HCT116 (cell line): ENCODE data around the gene CADPS. TPM values are rescaled to one million over a fixed set of nuclear protein-coding genes. Genes with fewer than 3 reads are reported as not detected.

Experiments used
- ATAC-seq: fragments of 200-7000 bp; cut with Tn5 transposase; 2 replicates; pipeline ENCODE4 v1.9.1; 2020; ENCODE audit warnings: mild to moderate bottlenecking, moderate library complexity
- BruUV-seq: library from RNA; stranded (reverse); fragments of 400-500 nt; replicated peaks from 2 replicates; lab custom pipeline; 2021; lab: Mats Ljungman, UMichigan
- CTCF ChIA-PET: fragments of 300-600 bp; sonication (Branson Sonifier 250); formaldehyde crosslinking; loops from one replicate; lab custom pipeline; 2021; ENCODE audit warnings: antibody characterized with exemption; lab: Charles Lee
- POLR2A ChIA-PET: fragments of 300-600, 350-600 bp; sonication (Branson Sonifier 250); formaldehyde crosslinking; loops from one replicate; lab custom pipeline; 2021; ENCODE audit warnings: antibody characterized with exemption; lab: Charles Lee
- RAD21 ChIA-PET, 2 experiments: fragments of 300-600 bp; sonication (Branson Sonifier 250); formaldehyde crosslinking; loops; one replicate each; lab custom pipeline; 2023; ENCODE audit warnings: low total read pairs in 2 of 2; ENCODE audit not compliant: uncharacterized antibody in 2 of 2, unreplicated experiment in 2 of 2, low non-redundant PET in 1 of 2; lab: Charles Lee
- DNase-seq: peaks from one replicate; pipeline ENCODE4 v3.0.0-alpha.2; 2010; ENCODE audit warnings: low read depth, low spot score
- H2AFZ ChIP-seq: fragments of 200-600 bp; shearing (Covaris generic), sonication (generic); 2 replicates; pipeline ENCODE4 v1.6.1; 2017; ENCODE audit warnings: low read depth, mixed run types, mixed read lengths, antibody characterized with exemption, low read length; ENCODE audit not compliant: poor library complexity, severe bottlenecking
- H3K27ac ChIP-seq: 2 replicates; pipeline ENCODE4 v1.5.1; 2012; ENCODE audit warnings: low read depth, low read length
- H3K27me3 ChIP-seq: fragments of 200-600 bp; sonication (generic); 2 replicates; pipeline ENCODE4 v1.6.1; 2016; ENCODE audit warnings: mixed run types, low read length, mixed read lengths; ENCODE audit not compliant: insufficient read depth
- H3K36me3 ChIP-seq, 2 experiments: fragments of 200-500 bp in 1 of 2; fragments of 200-600 bp in 1 of 2; sonication (Bioruptor generic) in 1 of 2; sonication (generic) in 1 of 2; 2 replicates each; pipeline versions ENCODE4 v1.5.1 to v1.6.1; 2014 to 2016; ENCODE audit warnings: low read length in 2 of 2, inconsistent platforms in 1 of 2, mixed read lengths in 1 of 2, mixed run types in 1 of 2; ENCODE audit not compliant: insufficient read depth in 2 of 2, control insufficient read depth in 1 of 2
- H3K4me1 ChIP-seq, 2 experiments: fragments of 200-600 bp in 1 of 2; sonication (generic) in 1 of 2; 2 replicates each; pipeline versions ENCODE4 v1.5.1 to v1.6.1; 2012 to 2017; ENCODE audit warnings: low read length in 2 of 2, inconsistent platforms in 1 of 2, mild to moderate bottlenecking in 1 of 2, mixed read lengths in 1 of 2, mixed run types in 1 of 2, moderate library complexity in 1 of 2; ENCODE audit not compliant: insufficient read depth in 2 of 2, control insufficient read depth in 1 of 2
- H3K4me2 ChIP-seq: fragments of 200-600 bp; sonication (generic); 2 replicates; pipeline ENCODE4 v1.6.1; 2017; ENCODE audit warnings: mixed run types, low read length, mixed read lengths
- H3K4me3 ChIP-seq, 2 experiments: fragments of 200-600 bp in 1 of 2; sonication (generic) in 1 of 2; replicated peaks in 1 of 2; 2 replicates each; pipeline ENCODE4 v1.5.1; 2011 to 2016; ENCODE audit warnings: low read length in 2 of 2, control low read depth in 1 of 2, low read depth in 1 of 2, mild to moderate bottlenecking in 1 of 2, mixed read lengths in 1 of 2, mixed run types in 1 of 2
- H3K79me2 ChIP-seq: fragments of 200-600 bp; sonication (generic); 2 replicates; pipeline ENCODE4 v1.6.1; 2017; ENCODE audit warnings: mild to moderate bottlenecking, mixed run types, low read length, moderate library complexity, mixed read lengths; ENCODE audit not compliant: insufficient read depth
- H3K9ac ChIP-seq: fragments of 200-600 bp; sonication (generic); 2 replicates; pipeline ENCODE4 v1.6.1; 2016; ENCODE audit warnings: low read length, mixed read lengths
- H3K9me2 ChIP-seq: fragments of 200-600 bp; sonication (generic), shearing (Covaris generic); 2 replicates; pipeline ENCODE4 v1.6.1; 2017; ENCODE audit warnings: mixed run types, mild to moderate bottlenecking, moderate library complexity; ENCODE audit not compliant: insufficient read depth
- H3K9me3 ChIP-seq, 2 experiments: fragments of 200-500 bp in 1 of 2; fragments of 200-600 bp in 1 of 2; sonication (Bioruptor generic) in 1 of 2; sonication (generic) in 1 of 2; 2 replicates each; pipeline ENCODE4 v1.6.1; 2014 to 2017; ENCODE audit warnings: low read length in 2 of 2, mixed read lengths in 2 of 2, inconsistent platforms in 1 of 2, low read depth in 1 of 2, mild to moderate bottlenecking in 1 of 2, mixed run types in 1 of 2, moderate library complexity in 1 of 2; ENCODE audit not compliant: control insufficient read depth in 1 of 2, insufficient read depth in 1 of 2
- H4K20me1 ChIP-seq: fragments of 200-600 bp; sonication (generic), shearing (Covaris generic); 2 replicates; pipeline ENCODE4 v1.6.1; 2017; ENCODE audit warnings: mixed run types, mild to moderate bottlenecking, moderate library complexity; ENCODE audit not compliant: insufficient read depth
- CBX3 ChIP-seq: IDR thresholded peaks from 2 replicates; pipeline ENCODE4 v1.6.1; 2012; ENCODE audit warnings: low read depth
- CEBPB ChIP-seq: IDR thresholded peaks from 2 replicates; pipeline ENCODE4 v1.6.1; 2012; ENCODE audit warnings: low read depth
- EGR1 ChIP-seq: IDR thresholded peaks from 2 replicates; pipeline ENCODE4 v1.6.1; 2012; ENCODE audit warnings: low read depth
- ELF1 ChIP-seq: IDR thresholded peaks from 2 replicates; pipeline ENCODE4 v1.6.1; 2012; ENCODE audit warnings: low read depth, borderline replicate concordance
- EZH2 ChIP-seq: fragments of 200-600 bp; sonication (generic); IDR thresholded peaks from 2 replicates; pipeline ENCODE4 v1.6.1; 2017; ENCODE audit warnings: antibody characterized with exemption, mixed run types
- FOSL1 ChIP-seq: IDR thresholded peaks from 2 replicates; pipeline ENCODE4 v1.6.1; 2012; ENCODE audit warnings: low read depth
- POLR2A ChIP-seq: IDR thresholded peaks from 2 replicates; pipeline ENCODE4 v1.7.0; 2011; ENCODE audit warnings: borderline replicate concordance; ENCODE audit not compliant: insufficient read depth, insufficient read length; ENCODE audit errors: extremely low read depth
- RAD21 ChIP-seq: IDR thresholded peaks from 2 replicates; pipeline ENCODE4 v1.6.1; 2012; ENCODE audit warnings: low read depth, mild to moderate bottlenecking
- SIN3A ChIP-seq: IDR thresholded peaks from 2 replicates; pipeline ENCODE4 v1.6.1; 2012; ENCODE audit warnings: low read depth
- SRF ChIP-seq: IDR thresholded peaks from 2 replicates; pipeline ENCODE4 v1.6.1; 2012; ENCODE audit warnings: low read depth
- TCF7L2 ChIP-seq: IDR thresholded peaks from 2 replicates; pipeline ENCODE4 v1.7.0; 2011; ENCODE audit warnings: borderline replicate concordance, inconsistent platforms; ENCODE audit not compliant: insufficient read depth, insufficient read length; ENCODE audit errors: extremely low read depth
- YY1 ChIP-seq: IDR thresholded peaks from 2 replicates; pipeline ENCODE4 v1.6.1; 2011; ENCODE audit warnings: low read length, low read depth, moderate library complexity, mild to moderate bottlenecking; ENCODE audit not compliant: insufficient replicate concordance; ENCODE audit errors: extremely low read depth
- ZNF274 ChIP-seq: fragments of 200-500 bp; sonication (Bioruptor generic); IDR thresholded peaks from 2 replicates; pipeline ENCODE4 v1.6.1; 2014; ENCODE audit warnings: mild to moderate bottlenecking, low read depth, low read length, inconsistent platforms
- intact Hi-C: fragments of 100-400 bp; cut with micrococcal nuclease; formaldehyde crosslinking; loops from 2 replicates; pipeline ENCODE4 v1.10.0; 2022
- total RNA-seq: library from RNA; stranded (reverse); gene quantifications from one replicate; pipeline ENCODE4 v1.2.1, GENCODE V29; 2021; ENCODE audit not compliant: unreplicated experiment
- TF ChIP-seq, protein P1 (sequence below): IDR thresholded peaks from 2 replicates; pipeline ENCODE4 v1.6.1; 2012
- TF ChIP-seq, protein P2 (sequence below): IDR thresholded peaks from 2 replicates; pipeline ENCODE4 v1.6.1; 2012; ENCODE audit warnings: low read depth
- TF ChIP-seq, protein P3 (sequence below), 3 experiments: fragments of 200-600 bp in 1 of 3; sonication (generic) in 1 of 3; IDR thresholded peaks in 2 of 3; conservative IDR thresholded peaks in 1 of 3; 2 replicates each; pipeline ENCODE4 v1.5.1; 2012 to 2017; ENCODE audit warnings: low read depth in 2 of 3, low read length in 2 of 3, antibody characterized with exemption in 1 of 3, borderline replicate concordance in 1 of 3, control low read depth in 1 of 3, mild to moderate bottlenecking in 1 of 3, mixed read lengths in 1 of 3, mixed run types in 1 of 3, moderate library complexity in 1 of 3; ENCODE audit not compliant: insufficient read depth in 1 of 3

Gene CADPS
- total RNA-seq, 1 experiment from 2014 or later: not detected

DNA sequence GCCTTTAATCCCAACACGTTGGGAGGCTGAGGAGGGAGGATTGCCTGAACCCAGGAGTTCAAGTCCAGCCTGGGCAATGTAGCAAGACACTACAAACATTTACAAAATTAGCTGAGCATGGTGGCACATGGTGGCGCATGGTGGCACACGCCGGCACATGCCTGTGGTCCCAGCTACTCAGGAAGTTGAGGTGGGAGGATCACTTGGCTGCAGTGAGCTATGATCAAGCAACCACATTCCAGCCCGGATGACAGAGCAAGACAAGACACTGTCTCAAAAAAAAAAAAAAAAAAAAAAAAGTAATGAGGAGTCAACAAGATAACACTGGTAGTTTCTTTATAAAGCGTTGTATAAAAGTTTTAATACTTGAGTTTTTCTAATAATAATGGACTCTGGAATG, 511.9 kb downstream of the CADPS start:
- H3K4me1 ChIP-seq: no peaks in the 10 kb centered on the region
- TF ChIP-seq RAD21 (no peak), CEBPB (no peak), ZNF274 (no peak), POLR2A (no peak), ELF1 (no peak), EGR1 (no peak), CBX3 (no peak), EZH2 (no peak), SIN3A (no peak), SRF (no peak), FOSL1 (no peak), YY1 (no peak), TCF7L2 (no peak)
- TF ChIP-seq, protein P1, sequence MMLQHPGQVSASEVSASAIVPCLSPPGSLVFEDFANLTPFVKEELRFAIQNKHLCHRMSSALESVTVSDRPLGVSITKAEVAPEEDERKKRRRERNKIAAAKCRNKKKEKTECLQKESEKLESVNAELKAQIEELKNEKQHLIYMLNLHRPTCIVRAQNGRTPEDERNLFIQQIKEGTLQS: no peak
- TF ChIP-seq, protein P2, sequence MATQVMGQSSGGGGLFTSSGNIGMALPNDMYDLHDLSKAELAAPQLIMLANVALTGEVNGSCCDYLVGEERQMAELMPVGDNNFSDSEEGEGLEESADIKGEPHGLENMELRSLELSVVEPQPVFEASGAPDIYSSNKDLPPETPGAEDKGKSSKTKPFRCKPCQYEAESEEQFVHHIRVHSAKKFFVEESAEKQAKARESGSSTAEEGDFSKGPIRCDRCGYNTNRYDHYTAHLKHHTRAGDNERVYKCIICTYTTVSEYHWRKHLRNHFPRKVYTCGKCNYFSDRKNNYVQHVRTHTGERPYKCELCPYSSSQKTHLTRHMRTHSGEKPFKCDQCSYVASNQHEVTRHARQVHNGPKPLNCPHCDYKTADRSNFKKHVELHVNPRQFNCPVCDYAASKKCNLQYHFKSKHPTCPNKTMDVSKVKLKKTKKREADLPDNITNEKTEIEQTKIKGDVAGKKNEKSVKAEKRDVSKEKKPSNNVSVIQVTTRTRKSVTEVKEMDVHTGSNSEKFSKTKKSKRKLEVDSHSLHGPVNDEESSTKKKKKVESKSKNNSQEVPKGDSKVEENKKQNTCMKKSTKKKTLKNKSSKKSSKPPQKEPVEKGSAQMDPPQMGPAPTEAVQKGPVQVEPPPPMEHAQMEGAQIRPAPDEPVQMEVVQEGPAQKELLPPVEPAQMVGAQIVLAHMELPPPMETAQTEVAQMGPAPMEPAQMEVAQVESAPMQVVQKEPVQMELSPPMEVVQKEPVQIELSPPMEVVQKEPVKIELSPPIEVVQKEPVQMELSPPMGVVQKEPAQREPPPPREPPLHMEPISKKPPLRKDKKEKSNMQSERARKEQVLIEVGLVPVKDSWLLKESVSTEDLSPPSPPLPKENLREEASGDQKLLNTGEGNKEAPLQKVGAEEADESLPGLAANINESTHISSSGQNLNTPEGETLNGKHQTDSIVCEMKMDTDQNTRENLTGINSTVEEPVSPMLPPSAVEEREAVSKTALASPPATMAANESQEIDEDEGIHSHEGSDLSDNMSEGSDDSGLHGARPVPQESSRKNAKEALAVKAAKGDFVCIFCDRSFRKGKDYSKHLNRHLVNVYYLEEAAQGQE: no peak
- TF ChIP-seq, protein P3, sequence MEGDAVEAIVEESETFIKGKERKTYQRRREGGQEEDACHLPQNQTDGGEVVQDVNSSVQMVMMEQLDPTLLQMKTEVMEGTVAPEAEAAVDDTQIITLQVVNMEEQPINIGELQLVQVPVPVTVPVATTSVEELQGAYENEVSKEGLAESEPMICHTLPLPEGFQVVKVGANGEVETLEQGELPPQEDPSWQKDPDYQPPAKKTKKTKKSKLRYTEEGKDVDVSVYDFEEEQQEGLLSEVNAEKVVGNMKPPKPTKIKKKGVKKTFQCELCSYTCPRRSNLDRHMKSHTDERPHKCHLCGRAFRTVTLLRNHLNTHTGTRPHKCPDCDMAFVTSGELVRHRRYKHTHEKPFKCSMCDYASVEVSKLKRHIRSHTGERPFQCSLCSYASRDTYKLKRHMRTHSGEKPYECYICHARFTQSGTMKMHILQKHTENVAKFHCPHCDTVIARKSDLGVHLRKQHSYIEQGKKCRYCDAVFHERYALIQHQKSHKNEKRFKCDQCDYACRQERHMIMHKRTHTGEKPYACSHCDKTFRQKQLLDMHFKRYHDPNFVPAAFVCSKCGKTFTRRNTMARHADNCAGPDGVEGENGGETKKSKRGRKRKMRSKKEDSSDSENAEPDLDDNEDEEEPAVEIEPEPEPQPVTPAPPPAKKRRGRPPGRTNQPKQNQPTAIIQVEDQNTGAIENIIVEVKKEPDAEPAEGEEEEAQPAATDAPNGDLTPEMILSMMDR (IDR thresholded peaks at IDR 0.05 in 2 of 3, conservative IDR thresholded peaks at IDR 0.05 in 1 of 3; ENCODE audit: borderline replicate concordance in 1 of 3, insufficient read depth in 1 of 3, low read depth in 2 of 3, low read length in 2 of 3): no peak
- TF ChIP-seq, all 23 proteins: peak for 0
- Histone ChIP-seq H2AFZ (no peak overlapping the region), H3K4me2 (no peak overlapping the region), H3K9me2 (no peaks in the 10 kb centered on the region), H3K79me2 (no peaks in the 10 kb centered on the region), H3K9me3 (no peaks in the 10 kb centered on the region), H3K27ac (no peak overlapping the region), H3K9ac (no peak overlapping the region), H3K27me3 (peaks cover 20% of the 10 kb centered on the region), H3K36me3 (no peaks in the 10 kb centered on the region), H3K4me3 (no peak overlapping the region), H4K20me1 (no peaks in the 10 kb centered on the region)
- DNase-seq (no peak), ATAC-seq (no peak)
- POLR2A ChIA-PET: no interaction called here
- RAD21 ChIA-PET: no interaction called here
- CTCF ChIA-PET: no interaction called here
- no TSS peak for BruUV-seq
- intact Hi-C loops: no loop called here
